HUES64 (cell line): ENCODE data around the gene OR9Q1. TPM values are rescaled to one million over a fixed set of nuclear protein-coding genes. Genes with fewer than 3 reads are reported as not detected.
A peak's percentile ranks its signal among the peaks of the same experiment; 100 is the strongest.
"Not testable (repeated sequence)": the region's sequence is repeated elsewhere in the genome, so short reads cannot be mapped to it uniquely, and the experiment has no call there.

Experiments used
- H3K27ac ChIP-seq: 2 replicates; pipeline ENCODE4 v1.7.0; 2013; ENCODE audit warnings: low read depth, low read length, inconsistent platforms
- H3K27me3 ChIP-seq: 2 replicates; pipeline ENCODE4 v1.6.1; 2013; ENCODE audit warnings: mild to moderate bottlenecking, low read length; ENCODE audit not compliant: insufficient read depth
- H3K36me3 ChIP-seq: 2 replicates; pipeline ENCODE4 v1.6.1; 2013; ENCODE audit warnings: mild to moderate bottlenecking, low read length; ENCODE audit not compliant: insufficient read depth
- H3K4me1 ChIP-seq: 2 replicates; pipeline ENCODE4 v1.6.1; 2013; ENCODE audit warnings: mild to moderate bottlenecking, low read length, moderate library complexity; ENCODE audit not compliant: insufficient read depth
- H3K4me3 ChIP-seq: 2 replicates; pipeline ENCODE4 v1.5.1; 2013; ENCODE audit warnings: mild to moderate bottlenecking, low read length, moderate library complexity
- H3K9ac ChIP-seq: 2 replicates; pipeline ENCODE4 v1.6.1; 2013; ENCODE audit warnings: mild to moderate bottlenecking, low read depth, low read length
- H3K9me3 ChIP-seq: 2 replicates; pipeline ENCODE4 v1.6.1; 2013; ENCODE audit warnings: low read depth, low read length; ENCODE audit not compliant: insufficient read depth
- WGBS: fragments of 150-250, 120-280 bp; methylation state at CpG from one replicate; pipeline ENCODE4 v1.1.7; 2013; ENCODE audit warnings: missing lambda C conversion rate; 5-methylcytosine and 5-hydroxymethylcytosine counted together
- polyA plus RNA-seq, 2 experiments: library from polyadenylated mRNA; stranded (reverse); fragments of 50-300 nt; gene quantifications; one replicate each; pipeline ENCODE4 v1.2.3, GENCODE V29; 2013

Gene OR9Q1
- polyA plus RNA-seq (2013, experiment 1 of 2) = not detected
- not detected for polyA plus RNA-seq (2013, experiment 2 of 2)

- no peaks in the 10 kb centered on the region for H3K27me3 ChIP-seq
- H3K4me1 ChIP-seq = no peaks in the 10 kb centered on the region
- H3K9ac ChIP-seq = no peak within 1 kb of the TSS
- no peaks in the 10 kb centered on the region for H3K36me3 ChIP-seq
- 90% methylated on average over 2 of the region's 5 CpGs for WGBS
- H3K9me3 ChIP-seq = no peaks in the 10 kb centered on the region
- no peak within 1 kb of the TSS for H3K27ac ChIP-seq
- H3K4me3 ChIP-seq = no peak within 1 kb of the TSS
Measured at GRCh38 chr11:58023435-58023931, at the start of gene OR9Q1. TSS of gene OR9Q1 (plus strand) at chr11:58023881. CDS start at chr11:58179445, 155,564 bp downstream.

GRCh38 chr11:57974132-57974531, 49.5 kb upstream of the OR9Q1 start:
- 75% methylated on average over 1 of the region's 1 CpG for WGBS
- Histone ChIP-seq H3K36me3 (no peaks in the 10 kb centered on the region), H3K27ac (no peak overlapping the region), H3K27me3 (no peaks in the 10 kb centered on the region), H3K4me1 (0 out of 2 replicates have a peak, but pooled peaks cover 11% of the 10 kb centered on the region), H3K9me3 (no peaks in the 10 kb centered on the region), H3K9ac (no peak overlapping the region), H3K4me3 (no peak overlapping the region)

- Histone ChIP-seq H3K9ac (no peak overlapping the region), H3K27me3 (no peaks in the 10 kb centered on the region), H3K9me3 (no peaks in the 10 kb centered on the region), H3K4me3 (no peak overlapping the region), H3K27ac (no peak overlapping the region), H3K36me3 (no peaks in the 10 kb centered on the region), H3K4me1 (0 out of 2 replicates have a peak, but pooled peaks cover 11% of the 10 kb centered on the region)
- 95% methylated on average over 14 of the region's 15 CpGs for WGBS
Measured at GRCh38 chr11:57974848-57975601, 48.7 kb upstream of the OR9Q1 start.

GRCh38 chr11:57977709-57978108, 46.0 kb upstream of the OR9Q1 start:
- H3K36me3 ChIP-seq = no peaks in the 10 kb centered on the region
- H3K27ac ChIP-seq = no peak overlapping the region
- H3K9ac ChIP-seq = no peak overlapping the region
- 0 out of 2 replicates have a peak, but pooled peaks cover 11% of the 10 kb centered on the region for H3K4me1 ChIP-seq
- H3K4me3 ChIP-seq = no peak overlapping the region
- no peaks in the 10 kb centered on the region for H3K27me3 ChIP-seq
- H3K9me3 ChIP-seq = no peaks in the 10 kb centered on the region
- WGBS = 63% methylated on average over 2 of the region's 2 CpGs

GRCh38 chr11:57978686-57979531, 44.8 kb upstream of the OR9Q1 start:
- 93% methylated on average over 3 of the region's 3 CpGs for WGBS
- Histone ChIP-seq H3K4me1 (0 out of 2 replicates have a peak, but pooled peaks cover 11% of the 10 kb centered on the region), H3K27ac (no peak overlapping the region), H3K27me3 (no peaks in the 10 kb centered on the region), H3K4me3 (no peak overlapping the region), H3K9me3 (no peaks in the 10 kb centered on the region), H3K9ac (no peak overlapping the region), H3K36me3 (no peaks in the 10 kb centered on the region)

GRCh38 chr11:57979532-57980079, 44.1 kb upstream of the OR9Q1 start:
- Histone ChIP-seq H3K9me3 (no peaks in the 10 kb centered on the region), H3K4me1 (0 out of 2 replicates have a peak, but pooled peaks cover 11% of the 10 kb centered on the region), H3K9ac (no peak overlapping the region), H3K27me3 (no peaks in the 10 kb centered on the region), H3K4me3 (no peak overlapping the region), H3K27ac (no peak overlapping the region), H3K36me3 (no peaks in the 10 kb centered on the region)
- WGBS = 93% methylated on average over 1 of the region's 1 CpG

GRCh38 chr11:57980201-57980600, 43.5 kb upstream of the OR9Q1 start:
- WGBS = 94% methylated on average over 2 of the region's 2 CpGs
- H3K36me3 ChIP-seq = no peaks in the 10 kb centered on the region
- H3K27ac ChIP-seq = no peak overlapping the region
- no peak overlapping the region for H3K4me3 ChIP-seq
- H3K4me1 ChIP-seq = 0 out of 2 replicates have a peak, but pooled peaks cover 11% of the 10 kb centered on the region
- no peak overlapping the region for H3K9ac ChIP-seq
- no peaks in the 10 kb centered on the region for H3K9me3 ChIP-seq
- H3K27me3 ChIP-seq = no peaks in the 10 kb centered on the region

- Histone ChIP-seq H3K4me1 (0 out of 2 replicates have a peak, but pooled peaks cover 11% of the 10 kb centered on the region), H3K36me3 (no peaks in the 10 kb centered on the region), H3K4me3 (no peak overlapping the region), H3K27ac (no peak overlapping the region), H3K9ac (no peak overlapping the region), H3K27me3 (no peaks in the 10 kb centered on the region), H3K9me3 (no peaks in the 10 kb centered on the region)
- 94% methylated on average over 3 of the region's 3 CpGs for WGBS
Measured at GRCh38 chr11:57981536-57981935, 42.1 kb upstream of the OR9Q1 start.

GRCh38 chr11:57982776-57983175, 40.9 kb upstream of the OR9Q1 start:
- no peak overlapping the region for H3K9ac ChIP-seq
- no peaks in the 10 kb centered on the region for H3K27me3 ChIP-seq
- 0 out of 2 replicates have a peak, but pooled peaks cover under 1% of the 10 kb centered on the region for H3K4me1 ChIP-seq
- no peaks in the 10 kb centered on the region for H3K36me3 ChIP-seq
- 94% methylated on average over 4 of the region's 4 CpGs for WGBS
- H3K27ac ChIP-seq = no peak overlapping the region
- H3K4me3 ChIP-seq = no peak overlapping the region
- H3K9me3 ChIP-seq = no peaks in the 10 kb centered on the region

GRCh38 chr11:57983191-57983590, 40.5 kb upstream of the OR9Q1 start:
- H3K27ac ChIP-seq = no peak overlapping the region

GRCh38 chr11:57999523-57999922, 24.2 kb upstream of the OR9Q1 start:
- H3K9me3 ChIP-seq, H3K27ac ChIP-seq, H3K27me3 ChIP-seq, H3K9ac ChIP-seq, H3K4me1 ChIP-seq, H3K36me3 ChIP-seq: not testable (repeated sequence)
- 58% methylated on average over 13 of the region's 13 CpGs for WGBS
- H3K4me3 ChIP-seq = peak overlapping the region; percentile 27; the same call in 1 of the 2 replicates

More at GRCh38 chr11:57983191-57983590, 40.5 kb upstream of the OR9Q1 start:
- WGBS = 93% methylated on average over 3 of the region's 3 CpGs
- Histone ChIP-seq H3K36me3 (no peaks in the 10 kb centered on the region), H3K9me3 (no peaks in the 10 kb centered on the region), H3K4me3 (no peak overlapping the region), H3K27me3 (no peaks in the 10 kb centered on the region), H3K4me1 (no peaks in the 10 kb centered on the region), H3K9ac (no peak overlapping the region)
